ENCODE measurements around the gene RNF213.
"Not testable (repeated sequence)": the region's sequence is repeated elsewhere in the genome, so short reads cannot be mapped to it uniquely, and the experiment has no call there.

RNF213 gene

DNA sequence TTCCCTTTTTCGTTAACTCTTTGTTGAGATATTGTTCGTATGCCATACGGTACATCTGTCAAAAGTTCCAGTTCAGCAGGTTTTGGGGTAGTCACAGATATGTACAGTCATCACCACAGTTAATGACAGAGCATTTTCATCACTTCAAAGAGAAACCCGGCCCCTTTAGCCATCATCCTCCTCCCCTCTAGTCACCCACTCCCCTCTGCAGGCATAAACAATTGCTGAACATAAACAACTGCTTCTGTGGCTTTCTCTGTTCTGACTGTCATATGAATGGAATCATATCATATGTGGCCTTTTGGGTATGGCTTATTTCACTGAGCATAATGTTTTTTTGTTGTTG, 59.3 kb downstream of the RNF213 start:
- ChIA-PET CTCF (interaction anchor here (1.3 to 1.5 kb wide), 2 partner anchors 13 to 20 kb away, joined by 3 to 4 read pairs; no protein-coding TSS in a partner anchor), POLR2A (no interaction called here)
- no peak for DNase-seq (ENCODE audit: extremely low spot score)
- TF ChIP-seq, protein P1, sequence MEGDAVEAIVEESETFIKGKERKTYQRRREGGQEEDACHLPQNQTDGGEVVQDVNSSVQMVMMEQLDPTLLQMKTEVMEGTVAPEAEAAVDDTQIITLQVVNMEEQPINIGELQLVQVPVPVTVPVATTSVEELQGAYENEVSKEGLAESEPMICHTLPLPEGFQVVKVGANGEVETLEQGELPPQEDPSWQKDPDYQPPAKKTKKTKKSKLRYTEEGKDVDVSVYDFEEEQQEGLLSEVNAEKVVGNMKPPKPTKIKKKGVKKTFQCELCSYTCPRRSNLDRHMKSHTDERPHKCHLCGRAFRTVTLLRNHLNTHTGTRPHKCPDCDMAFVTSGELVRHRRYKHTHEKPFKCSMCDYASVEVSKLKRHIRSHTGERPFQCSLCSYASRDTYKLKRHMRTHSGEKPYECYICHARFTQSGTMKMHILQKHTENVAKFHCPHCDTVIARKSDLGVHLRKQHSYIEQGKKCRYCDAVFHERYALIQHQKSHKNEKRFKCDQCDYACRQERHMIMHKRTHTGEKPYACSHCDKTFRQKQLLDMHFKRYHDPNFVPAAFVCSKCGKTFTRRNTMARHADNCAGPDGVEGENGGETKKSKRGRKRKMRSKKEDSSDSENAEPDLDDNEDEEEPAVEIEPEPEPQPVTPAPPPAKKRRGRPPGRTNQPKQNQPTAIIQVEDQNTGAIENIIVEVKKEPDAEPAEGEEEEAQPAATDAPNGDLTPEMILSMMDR (IDR thresholded peaks at IDR 0.05; ENCODE audit: control extremely low read depth, extremely low read depth, low read depth, missing control alignments): no peak

DNA sequence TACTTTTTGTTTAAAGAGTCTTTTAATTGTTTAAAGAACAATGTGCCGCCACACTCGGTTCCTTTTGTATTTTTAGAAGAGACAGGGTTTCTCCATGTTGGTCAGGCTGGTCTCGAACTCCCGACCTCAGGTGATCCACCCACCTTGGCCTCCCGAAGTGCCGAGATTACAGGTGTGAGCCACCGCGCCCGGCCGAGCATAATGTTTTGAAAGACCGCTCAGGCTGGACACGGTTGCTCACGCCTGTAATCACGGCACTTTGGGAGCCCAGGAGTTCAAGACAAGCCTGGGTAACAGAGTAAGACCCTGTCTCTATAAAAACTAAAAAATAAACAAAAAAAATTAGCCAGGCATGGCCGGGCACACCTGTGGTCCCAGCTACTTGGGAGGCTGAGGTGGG, 59.8 kb downstream of the RNF213 start:
- ChIA-PET CTCF (interaction anchor here (1.5 kb wide), 1 partner anchor 13 kb away, joined by 4 read pairs; no protein-coding TSS in a partner anchor), POLR2A (no interaction called here)
- TF ChIP-seq, protein P1 (IDR thresholded peaks at IDR 0.05; ENCODE audit: control extremely low read depth, extremely low read depth, low read depth, missing control alignments): no peak
- no peak for DNase-seq (ENCODE audit: extremely low spot score)

DNA sequence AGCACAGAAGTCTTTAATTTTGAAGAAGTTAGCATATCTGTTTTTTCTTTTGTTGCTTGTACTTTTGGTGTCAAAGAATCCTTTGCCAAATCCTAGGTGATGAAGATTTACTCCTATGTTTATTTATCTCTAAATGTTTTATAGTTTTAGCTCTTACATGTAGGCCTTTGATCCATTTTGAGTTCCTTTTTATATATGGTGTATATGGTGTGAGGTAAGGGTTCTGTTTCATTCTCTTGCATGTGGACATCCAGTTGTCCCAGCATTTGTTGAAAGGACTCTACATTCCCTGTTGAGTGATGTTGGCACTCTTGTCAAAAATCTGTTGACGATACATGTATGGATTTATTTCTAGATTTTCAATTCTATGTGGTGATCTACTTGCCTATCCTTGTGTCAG, 62.2 kb downstream of the RNF213 start:
- ChIA-PET POLR2A (no interaction called here), CTCF (no interaction called here)
- TF ChIP-seq, protein P1 (IDR thresholded peaks at IDR 0.05; ENCODE audit: control extremely low read depth, extremely low read depth, low read depth, missing control alignments): no peak
- no peak for DNase-seq (ENCODE audit: extremely low spot score)

DNA sequence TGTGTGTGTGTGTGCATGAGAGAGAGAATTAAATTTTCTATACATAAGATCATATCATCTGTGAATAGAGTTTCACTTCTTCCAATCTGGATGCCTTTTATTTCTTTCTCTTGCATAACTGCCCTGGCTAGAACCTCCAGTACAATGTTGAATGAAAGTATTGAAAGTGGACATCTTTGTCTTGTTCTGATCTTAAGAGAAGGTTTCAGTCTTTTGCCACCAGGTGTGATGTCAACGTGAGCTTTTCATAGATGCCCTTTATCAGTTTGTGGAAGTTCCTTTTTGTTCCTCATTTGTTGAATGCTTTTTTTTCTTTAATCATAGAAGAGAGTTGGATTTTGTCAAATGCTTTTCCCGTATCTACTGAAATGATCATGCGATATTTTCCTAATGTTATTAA, 63.3 kb downstream of the RNF213 start:
- no peak for DNase-seq (ENCODE audit: extremely low spot score)
- ChIA-PET POLR2A (no interaction called here), CTCF (no interaction called here)
- TF ChIP-seq, protein P1 (IDR thresholded peaks at IDR 0.05; ENCODE audit: control extremely low read depth, extremely low read depth, low read depth, missing control alignments): no peak

DNA sequence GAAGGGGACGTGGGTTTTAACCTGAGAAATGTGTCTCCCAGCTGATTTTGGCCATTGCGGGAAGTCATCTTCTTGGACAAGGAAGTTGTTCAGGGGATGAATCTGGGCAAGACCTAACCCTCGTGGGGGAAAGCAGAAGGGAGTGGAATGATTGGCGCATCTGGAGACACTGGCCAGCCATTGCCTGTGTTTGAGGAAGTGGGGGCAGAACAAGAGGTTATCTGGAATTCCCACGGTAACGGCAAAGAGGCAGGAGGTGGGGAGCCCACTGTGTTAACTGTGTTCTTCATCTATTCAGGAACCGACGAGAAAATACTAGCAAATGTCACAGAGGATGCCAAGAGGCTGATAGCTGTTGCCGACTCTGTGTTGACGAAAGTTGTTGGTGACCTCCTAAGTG, 66.9 kb downstream of the RNF213 start:
- ChIA-PET CTCF (interaction anchor here (1.7 kb wide), 1 partner anchor 21 kb away, joined by 3 read pairs; no protein-coding TSS in a partner anchor), POLR2A (no interaction called here)
- TF ChIP-seq, protein P1 (IDR thresholded peaks at IDR 0.05; ENCODE audit: control extremely low read depth, extremely low read depth, low read depth, missing control alignments): no peak
- no peak for DNase-seq (ENCODE audit: extremely low spot score)

DNA sequence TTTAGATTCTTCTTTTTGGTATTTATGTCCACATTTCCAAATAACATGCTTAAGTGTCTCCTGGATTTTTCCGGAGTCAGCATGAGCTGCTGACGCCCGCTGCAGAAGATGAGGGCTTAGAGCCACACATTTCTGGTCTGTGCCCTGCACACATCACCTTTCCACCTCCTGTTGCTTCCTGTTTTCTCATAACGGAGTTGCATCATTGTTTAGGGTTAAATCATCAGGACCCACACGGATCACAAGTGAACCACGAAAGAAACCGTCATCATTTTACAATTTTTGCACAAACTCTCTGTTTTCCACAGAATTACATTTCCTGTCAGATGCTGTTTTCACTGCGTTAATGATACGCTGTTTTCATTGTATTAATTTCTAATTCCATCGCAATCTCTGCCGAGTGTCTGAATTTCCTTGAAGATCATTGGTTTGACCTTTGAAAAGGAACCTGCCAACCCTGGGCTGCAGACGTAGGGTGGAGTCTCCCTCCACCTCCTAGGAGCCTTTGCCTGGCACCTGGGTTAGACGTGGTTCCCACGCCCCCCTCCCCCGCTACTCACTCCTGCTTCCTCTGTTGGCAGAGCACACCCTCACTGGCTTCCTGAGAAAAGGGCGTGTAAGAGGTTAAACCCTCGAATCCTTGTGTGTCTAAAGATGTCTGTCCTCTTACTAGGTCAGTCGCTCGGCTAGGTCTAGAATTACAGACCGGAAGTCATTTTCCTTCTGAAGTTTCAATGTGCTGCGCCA, 68.2 kb downstream of the RNF213 start:
- POLR2A ChIA-PET: no interaction called here
- no peak for DNase-seq (ENCODE audit: extremely low spot score)
- TF ChIP-seq, protein P1 (IDR thresholded peaks at IDR 0.05; ENCODE audit: control extremely low read depth, extremely low read depth, low read depth, missing control alignments): no peak
- CTCF ChIA-PET: no interaction called here

DNA sequence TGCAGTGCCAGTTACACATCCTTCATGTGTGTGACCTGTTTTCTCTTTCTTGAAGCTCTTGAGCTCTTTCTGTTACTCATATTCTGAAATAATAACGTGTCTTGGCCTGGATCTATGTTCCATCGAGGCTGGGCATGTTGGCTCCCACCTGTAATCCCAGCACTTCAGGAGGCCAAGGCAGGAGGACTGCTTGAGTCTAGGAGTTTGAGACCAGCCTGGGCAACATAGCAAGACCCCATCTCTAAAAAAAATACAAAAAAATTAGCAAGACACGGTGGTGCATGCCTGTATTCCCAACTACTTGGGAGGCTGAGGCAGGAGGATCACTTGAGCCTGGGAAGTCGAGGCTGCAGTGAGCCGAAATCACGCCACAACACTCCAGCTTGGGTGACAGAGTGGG, 68.8 kb downstream of the RNF213 start:
- CTCF ChIA-PET; DNase-seq (ENCODE audit: extremely low spot score); POLR2A ChIA-PET: not testable (repeated sequence)

Data from GM10248 (cell line).